GM12874 (cell line): ENCODE measurements around the gene UBE2H.

Experiments used
- TF ChIP-seq, protein P1 (sequence below): IDR thresholded peaks from 2 replicates; pipeline ENCODE4 v1.5.1; 2011; ENCODE audit warnings: low read depth, mild to moderate bottlenecking, control low read depth, low read length, moderate library complexity; ENCODE audit not compliant: insufficient read depth

The UBE2H gene

DNA sequence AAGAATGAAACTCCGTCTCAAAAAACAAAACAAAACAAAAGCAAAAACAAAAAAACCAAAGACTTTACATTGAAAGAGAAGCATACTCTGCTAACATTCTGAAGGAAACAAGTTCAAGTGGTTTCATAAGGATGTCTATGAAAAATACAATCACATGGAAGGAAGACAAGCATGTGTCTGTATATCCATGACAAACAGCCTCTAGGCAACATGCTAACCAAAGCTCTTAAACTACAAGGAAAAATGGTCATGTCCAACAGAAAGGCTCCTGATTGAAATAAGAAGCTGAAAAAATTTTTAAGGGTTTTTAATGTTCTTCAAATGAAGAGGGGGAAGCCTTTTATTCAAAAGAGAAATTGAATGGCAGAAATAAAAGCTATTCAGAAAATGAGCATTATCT, 64.9 kb downstream of the UBE2H start:
- TF ChIP-seq, protein P1, sequence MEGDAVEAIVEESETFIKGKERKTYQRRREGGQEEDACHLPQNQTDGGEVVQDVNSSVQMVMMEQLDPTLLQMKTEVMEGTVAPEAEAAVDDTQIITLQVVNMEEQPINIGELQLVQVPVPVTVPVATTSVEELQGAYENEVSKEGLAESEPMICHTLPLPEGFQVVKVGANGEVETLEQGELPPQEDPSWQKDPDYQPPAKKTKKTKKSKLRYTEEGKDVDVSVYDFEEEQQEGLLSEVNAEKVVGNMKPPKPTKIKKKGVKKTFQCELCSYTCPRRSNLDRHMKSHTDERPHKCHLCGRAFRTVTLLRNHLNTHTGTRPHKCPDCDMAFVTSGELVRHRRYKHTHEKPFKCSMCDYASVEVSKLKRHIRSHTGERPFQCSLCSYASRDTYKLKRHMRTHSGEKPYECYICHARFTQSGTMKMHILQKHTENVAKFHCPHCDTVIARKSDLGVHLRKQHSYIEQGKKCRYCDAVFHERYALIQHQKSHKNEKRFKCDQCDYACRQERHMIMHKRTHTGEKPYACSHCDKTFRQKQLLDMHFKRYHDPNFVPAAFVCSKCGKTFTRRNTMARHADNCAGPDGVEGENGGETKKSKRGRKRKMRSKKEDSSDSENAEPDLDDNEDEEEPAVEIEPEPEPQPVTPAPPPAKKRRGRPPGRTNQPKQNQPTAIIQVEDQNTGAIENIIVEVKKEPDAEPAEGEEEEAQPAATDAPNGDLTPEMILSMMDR, result no peak

DNA sequence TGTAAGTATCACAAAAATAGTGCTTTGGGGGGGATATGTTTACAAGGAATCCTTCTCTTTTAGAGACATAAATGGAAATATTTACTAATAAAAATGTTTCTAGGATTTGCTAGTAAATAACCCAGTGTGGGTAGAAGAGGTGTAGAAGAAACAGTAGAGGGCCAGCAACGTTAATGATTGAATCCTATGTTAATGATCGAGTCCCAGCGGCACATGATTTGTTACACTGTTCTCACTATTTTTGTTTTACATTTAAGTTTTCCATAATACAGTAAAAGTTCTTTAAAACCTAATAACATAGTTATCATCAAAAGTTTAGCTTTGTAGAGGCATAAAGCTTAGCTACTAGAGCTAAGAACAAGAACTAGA, 66.0 kb downstream of the UBE2H start:
- TF ChIP-seq, protein P1, result no peak

DNA sequence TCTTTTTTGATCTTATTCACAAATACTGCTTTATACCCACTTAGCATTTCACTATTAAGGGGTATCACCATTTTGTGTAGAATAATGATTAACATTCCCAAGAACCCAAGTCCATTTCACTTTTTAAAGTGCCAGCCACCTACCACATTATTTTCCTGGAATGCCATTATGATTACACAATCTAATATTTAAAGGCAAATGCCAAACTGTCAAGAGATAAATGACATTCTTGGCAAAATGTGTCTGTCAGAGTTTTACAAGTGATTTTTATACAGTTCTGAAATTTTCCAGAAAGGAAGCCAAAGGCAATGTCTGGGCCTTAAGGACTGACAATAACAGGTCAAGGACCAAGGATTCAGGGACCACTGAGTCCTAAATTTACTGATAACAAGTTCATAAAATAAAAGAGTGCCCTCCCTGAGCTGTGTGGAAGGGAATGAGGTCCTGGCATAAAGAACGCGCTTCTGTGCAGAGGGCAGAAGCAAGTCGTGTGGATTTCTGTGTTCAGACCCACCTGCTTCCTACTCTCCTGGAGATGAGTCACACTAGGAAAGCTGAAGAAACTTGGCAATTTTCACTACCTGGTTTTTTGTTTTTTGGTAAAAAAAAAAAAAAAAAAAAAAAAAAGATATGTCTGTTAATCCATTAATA, 66.5 kb downstream of the UBE2H start:
- TF ChIP-seq, protein P1, result no peak

DNA sequence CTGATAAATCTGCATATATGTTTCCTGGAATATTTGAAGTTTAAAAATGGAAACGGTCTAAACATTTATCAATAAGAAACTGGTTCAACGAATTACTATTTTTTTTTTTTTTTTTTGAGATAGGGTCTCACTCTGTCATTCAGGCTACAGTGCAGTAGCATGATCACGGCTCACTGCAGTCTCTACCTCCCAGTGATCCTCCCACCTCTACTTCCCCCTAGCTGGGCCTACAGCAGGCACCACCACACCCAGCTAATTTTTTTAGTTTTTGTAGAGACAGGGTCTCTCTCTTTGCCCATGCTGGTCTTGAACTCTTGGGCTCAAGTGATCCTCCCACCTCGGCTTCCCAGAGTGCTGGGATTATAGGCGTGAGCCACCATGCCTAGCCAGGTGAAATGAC, 68.3 kb downstream of the UBE2H start:
- TF ChIP-seq, protein P1, result no peak

DNA sequence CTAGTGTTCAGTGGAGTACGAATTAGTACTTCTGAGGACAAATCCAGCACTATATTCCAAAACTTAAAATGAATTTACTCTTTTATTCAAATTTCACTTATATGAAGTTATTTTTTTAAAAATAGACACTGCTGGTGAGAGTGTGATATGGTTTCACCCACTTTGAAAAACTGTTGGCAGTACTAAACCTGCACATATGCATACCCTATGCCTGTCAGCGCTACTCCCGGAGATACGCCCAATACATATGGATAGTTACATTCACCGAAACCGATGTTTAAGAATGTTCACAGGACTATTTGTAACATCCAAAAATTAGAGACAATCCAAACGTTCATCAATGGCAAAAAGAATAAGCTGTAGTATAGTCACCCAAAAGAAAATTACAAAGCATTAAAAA, 69.6 kb downstream of the UBE2H start:
- TF ChIP-seq, protein P1, result no peak

DNA sequence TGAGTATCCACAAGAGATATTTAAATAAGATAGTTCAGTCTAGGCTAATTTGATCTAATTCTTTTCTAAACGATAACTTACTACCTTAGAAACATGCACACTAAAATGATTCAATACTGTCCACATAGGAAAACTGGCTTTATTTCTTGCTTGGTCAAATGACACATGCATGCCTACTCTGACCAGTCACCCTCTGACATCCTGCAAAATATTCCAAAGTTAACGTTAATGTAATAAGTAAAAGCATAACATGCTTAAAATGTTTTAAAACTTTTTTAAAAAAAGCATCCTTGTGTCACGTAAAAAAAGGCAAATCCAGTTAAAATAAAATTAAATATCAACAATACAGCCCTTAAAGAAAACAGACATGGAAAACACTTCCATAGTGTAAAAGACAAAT, 70.2 kb downstream of the UBE2H start:
- TF ChIP-seq, protein P1, result no peak

DNA sequence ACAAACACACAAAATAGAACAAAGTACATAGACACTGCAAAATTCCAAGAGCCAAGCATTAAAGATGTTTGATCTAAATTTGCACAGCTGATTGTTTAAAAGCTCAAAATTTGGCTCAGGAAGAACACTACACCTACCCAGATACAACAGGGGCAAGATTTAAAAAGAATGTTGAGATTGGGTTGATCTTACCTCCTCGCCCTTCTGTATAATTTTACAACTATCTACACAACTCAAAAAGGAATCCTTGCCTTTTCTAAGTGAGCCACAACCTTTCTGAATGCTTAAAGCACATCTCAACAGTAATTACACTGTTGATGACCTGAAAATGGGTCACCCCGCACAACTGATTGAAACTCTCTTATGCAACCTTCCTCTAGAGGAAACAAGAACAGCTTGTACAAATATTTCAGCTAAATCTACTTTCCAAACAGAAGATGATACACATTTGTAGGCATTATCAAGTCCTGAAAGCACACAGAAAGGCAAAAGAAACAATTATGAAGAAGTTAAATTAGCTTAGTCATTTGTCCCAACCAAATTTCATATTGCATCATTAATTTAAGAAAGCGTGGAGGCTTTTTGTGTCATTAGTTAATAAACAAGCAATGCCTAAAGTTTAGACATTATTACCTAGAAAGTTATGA, 75.5 kb downstream of the UBE2H start:
- TF ChIP-seq, protein P1, result no peak
